Karpas-422 (cell line): Measurements from ENCODE around the gene LBP. TPM values are rescaled to one million over a fixed set of nuclear protein-coding genes. Genes with fewer than 3 reads are reported as not detected.
"Not testable (repeated sequence)": the region's sequence is repeated elsewhere in the genome, so short reads cannot be mapped to it uniquely, and the experiment has no call there.

ENCODE experiments used
- DNase-seq: peaks from one replicate; pipeline ENCODE4 v3.0.0-alpha.2; 2015
- H2AFZ ChIP-seq: fragments of 200-600 bp; sonication (generic); 2 replicates; pipeline ENCODE4 v1.6.1; 2014; ENCODE audit warnings: antibody characterized with exemption, low read length, mixed read lengths
- H3K27ac ChIP-seq: fragments of 200-600 bp; sonication (generic); 2 replicates; pipeline ENCODE4 v1.5.1; 2014; ENCODE audit warnings: mild to moderate bottlenecking, low read length, moderate library complexity
- H3K27me3 ChIP-seq: fragments of 200-600 bp; sonication (generic); 2 replicates; pipeline ENCODE4 v1.6.1; 2014; ENCODE audit warnings: low read length, mixed read lengths
- H3K36me3 ChIP-seq: fragments of 200-600 bp; sonication (generic); 2 replicates; pipeline ENCODE4 v1.6.1; 2014; ENCODE audit warnings: low read length, mixed read lengths; ENCODE audit not compliant: insufficient read depth
- H3K4me1 ChIP-seq: fragments of 200-600 bp; sonication (generic); 2 replicates; pipeline ENCODE4 v1.6.1; 2014; ENCODE audit warnings: mild to moderate bottlenecking, low read length, mixed read lengths
- H3K4me2 ChIP-seq: fragments of 200-600 bp; sonication (generic); 2 replicates; pipeline ENCODE4 v1.6.1; 2014; ENCODE audit warnings: low read length, low read depth, mild to moderate bottlenecking; ENCODE audit not compliant: poor library complexity, severe bottlenecking
- H3K4me3 ChIP-seq: fragments of 200-600 bp; sonication (generic); 2 replicates; pipeline ENCODE4 v1.5.1; 2014; ENCODE audit warnings: mild to moderate bottlenecking, antibody characterized with exemption, low read length, mixed read lengths
- H3K79me2 ChIP-seq: fragments of 200-600 bp; sonication (generic); 2 replicates; pipeline ENCODE4 v1.6.1; 2014; ENCODE audit warnings: mild to moderate bottlenecking, low read length, mixed read lengths
- H3K9ac ChIP-seq: fragments of 200-600 bp; sonication (generic); 2 replicates; pipeline ENCODE4 v1.6.0; 2014; ENCODE audit warnings: low read length
- H3K9me2 ChIP-seq: fragments of 200-600 bp; sonication (generic), shearing (Covaris generic); replicated peaks from 2 replicates; pipeline ENCODE4 v1.6.0; 2014; ENCODE audit warnings: mild to moderate bottlenecking, low read length, moderate library complexity; ENCODE audit not compliant: insufficient read depth
- H3K9me3 ChIP-seq: fragments of 300-700, 200-600 bp; sonication (generic); 2 replicates; pipeline ENCODE4 v1.6.1; 2014; ENCODE audit warnings: low read length, mixed read lengths
- H4K20me1 ChIP-seq: fragments of 200-600 bp; sonication (generic); 2 replicates; pipeline ENCODE4 v1.6.1; 2014; ENCODE audit warnings: mild to moderate bottlenecking, antibody characterized with exemption, low read length, low read depth; ENCODE audit not compliant: insufficient read depth
- total RNA-seq: library from RNA; depleted of rRNA; stranded (reverse); fragments of >200 nt; shearing (Covaris generic); gene quantifications from 2 replicates; pipeline ENCODE4 v1.2.3, GENCODE V29; 2014; ENCODE audit warnings: low replicate concordance

LBP gene
- total RNA-seq, 1 experiment from 2014 or later: not detected

GRCh38 chr20:38338849-38339520, 7.3 kb upstream of the LBP start:
- Histone ChIP-seq H4K20me1 (no peaks in the 10 kb centered on the region), H3K9me3 (peaks cover 11% of the 10 kb centered on the region), H3K9ac (no peak overlapping the region), H3K27ac (no peak overlapping the region), H3K4me2 (no peak overlapping the region), H3K4me1 (peaks cover 7% of the 10 kb centered on the region), H3K27me3 (0 out of 2 replicates have a peak, but pooled peaks cover 5% of the 10 kb centered on the region), H3K4me3 (no peak overlapping the region), H3K79me2 (no peaks in the 10 kb centered on the region), H2AFZ (no peak overlapping the region), H3K36me3 (no peaks in the 10 kb centered on the region), H3K9me2 (no peaks in the 10 kb centered on the region)
- DNase-seq: no peak

- not testable (repeated sequence) for H3K27ac ChIP-seq, H3K27me3 ChIP-seq, H3K4me3 ChIP-seq, H4K20me1 ChIP-seq, H3K79me2 ChIP-seq, H3K4me1 ChIP-seq, H3K9ac ChIP-seq, H2AFZ ChIP-seq, H3K36me3 ChIP-seq, DNase-seq, H3K9me2 ChIP-seq, H3K4me2 ChIP-seq
- peaks cover 11% of the 10 kb centered on the region for H3K9me3 ChIP-seq
These were observed 6.8 kb upstream of the LBP start for GRCh38 chr20:38339521-38339896.

GRCh38 chr20:38339997-38340396, 6.3 kb upstream of the LBP start:
- H3K27ac ChIP-seq: no peak overlapping the region
- no peaks in the 10 kb centered on the region for H3K9me2 ChIP-seq
- H3K4me1 ChIP-seq: peaks cover 7% of the 10 kb centered on the region
- H3K4me2 ChIP-seq: no peak overlapping the region
- H3K9me3 ChIP-seq: peaks cover 11% of the 10 kb centered on the region
- no peaks in the 10 kb centered on the region for H3K36me3 ChIP-seq
- H3K4me3 ChIP-seq: no peak overlapping the region
- no peaks in the 10 kb centered on the region for H3K79me2 ChIP-seq
- DNase-seq: no peak
- H4K20me1 ChIP-seq: no peaks in the 10 kb centered on the region
- no peak overlapping the region for H2AFZ ChIP-seq
- H3K9ac ChIP-seq: no peak overlapping the region
- 0 out of 2 replicates have a peak, but pooled peaks cover 5% of the 10 kb centered on the region for H3K27me3 ChIP-seq

GRCh38 chr20:38340693-38341092, 5.6 kb upstream of the LBP start:
- 0 out of 2 replicates have a peak, but pooled peaks cover 5% of the 10 kb centered on the region for H3K27me3 ChIP-seq
- H3K9me3 ChIP-seq: peaks cover 11% of the 10 kb centered on the region
- no peak overlapping the region for H3K27ac ChIP-seq
- H3K4me1 ChIP-seq: peaks cover 7% of the 10 kb centered on the region
- H2AFZ ChIP-seq: no peak overlapping the region
- DNase-seq: no peak
- no peak overlapping the region for H3K9ac ChIP-seq
- H3K79me2 ChIP-seq: no peaks in the 10 kb centered on the region
- H3K36me3 ChIP-seq: no peaks in the 10 kb centered on the region
- H4K20me1 ChIP-seq: no peaks in the 10 kb centered on the region
- H3K4me3 ChIP-seq: no peak overlapping the region
- no peaks in the 10 kb centered on the region for H3K9me2 ChIP-seq
- H3K4me2 ChIP-seq: no peak overlapping the region

GRCh38 chr20:38342216-38342615, 4.1 kb upstream of the LBP start:
- H3K36me3 ChIP-seq: no peaks in the 10 kb centered on the region
- H3K79me2 ChIP-seq: no peaks in the 10 kb centered on the region
- H3K9me3 ChIP-seq: peaks cover 11% of the 10 kb centered on the region
- no peaks in the 10 kb centered on the region for H4K20me1 ChIP-seq
- H3K27ac ChIP-seq: no peak overlapping the region
- H2AFZ ChIP-seq: no peak overlapping the region
- no peak overlapping the region for H3K9ac ChIP-seq
- no peaks in the 10 kb centered on the region for H3K9me2 ChIP-seq
- no peak overlapping the region for H3K4me3 ChIP-seq
- H3K27me3 ChIP-seq: 0 out of 2 replicates have a peak, but pooled peaks cover 5% of the 10 kb centered on the region
- no peak overlapping the region for H3K4me2 ChIP-seq
- DNase-seq: no peak
- H3K4me1 ChIP-seq: peaks cover 7% of the 10 kb centered on the region

- Histone ChIP-seq H3K27me3 (0 out of 2 replicates have a peak, but pooled peaks cover 4% of the 10 kb centered on the region), H3K79me2 (no peaks in the 10 kb centered on the region), H3K4me3 (no peak overlapping the region), H2AFZ (no peak overlapping the region), H3K9me3 (peaks cover 9% of the 10 kb centered on the region), H3K27ac (no peak overlapping the region), H3K4me1 (peaks cover 7% of the 10 kb centered on the region), H3K9ac (no peak overlapping the region), H3K4me2 (no peak overlapping the region), H3K9me2 (no peaks in the 10 kb centered on the region), H4K20me1 (no peaks in the 10 kb centered on the region), H3K36me3 (no peaks in the 10 kb centered on the region)
- DNase-seq: no peak
These were observed 3.5 kb upstream of the LBP start for GRCh38 chr20:38342713-38343310.

GRCh38 chr20:38343311-38344106, 2.8 kb upstream of the LBP start:
- Histone ChIP-seq H3K4me3 (no peak overlapping the region), H3K9me2 (no peaks in the 10 kb centered on the region), H3K4me2 (no peak overlapping the region), H4K20me1 (no peaks in the 10 kb centered on the region), H3K4me1 (peaks cover 7% of the 10 kb centered on the region), H2AFZ (no peak overlapping the region), H3K27ac (no peak overlapping the region), H3K27me3 (no peaks in the 10 kb centered on the region), H3K79me2 (no peaks in the 10 kb centered on the region), H3K9ac (no peak overlapping the region), H3K9me3 (peaks cover 5% of the 10 kb centered on the region; the same call in 1 of the 2 replicates), H3K36me3 (no peaks in the 10 kb centered on the region)
- DNase-seq: no peak

GRCh38 chr20:38344107-38344701, 2.1 kb upstream of the LBP start:
- no peak overlapping the region for H3K4me2 ChIP-seq
- no peaks in the 10 kb centered on the region for H4K20me1 ChIP-seq
- H3K36me3 ChIP-seq: no peaks in the 10 kb centered on the region
- H3K27ac ChIP-seq: no peak overlapping the region
- H3K4me1 ChIP-seq: peaks cover 7% of the 10 kb centered on the region
- H3K27me3 ChIP-seq: no peaks in the 10 kb centered on the region
- H2AFZ ChIP-seq: no peak overlapping the region
- H3K9ac ChIP-seq: no peak overlapping the region
- no peaks in the 10 kb centered on the region for H3K9me2 ChIP-seq
- H3K4me3 ChIP-seq: no peak overlapping the region
- H3K9me3 ChIP-seq: no peaks in the 10 kb centered on the region
- H3K79me2 ChIP-seq: no peaks in the 10 kb centered on the region
- no peak for DNase-seq
